Nephron progenitor cell (in vitro differentiated cells): ENCODE data around the gene URI1.

Experiments
- DNase-seq: peaks from one replicate; pipeline ENCODE4 v3.0.0; 2021
- H3K27ac Mint-ChIP-seq: 2 replicates; pipeline ENCODE4 v1.8.0; 2021; ENCODE audit warnings: mild to moderate bottlenecking, moderate library complexity, mixed read lengths
- H3K27me3 Mint-ChIP-seq: 2 replicates; pipeline ENCODE4 v1.8.0; 2021; ENCODE audit warnings: mild to moderate bottlenecking, low read depth, mixed read lengths; ENCODE audit not compliant: poor library complexity
- H3K36me3 Mint-ChIP-seq: 2 replicates; pipeline ENCODE4 v1.8.0; 2021; ENCODE audit warnings: low read depth, mixed read lengths
- H3K4me1 Mint-ChIP-seq: 2 replicates; pipeline ENCODE4 v1.8.0; 2021; ENCODE audit warnings: mixed read lengths
- H3K4me3 Mint-ChIP-seq: 2 replicates; pipeline ENCODE4 v1.8.0; 2021; ENCODE audit warnings: mild to moderate bottlenecking, moderate library complexity, mixed read lengths
- H3K9me3 Mint-ChIP-seq: 2 replicates; pipeline ENCODE4 v1.8.0; 2021; ENCODE audit warnings: mild to moderate bottlenecking, moderate library complexity, mixed read lengths
- CTCF ChIP-seq: fragments of 200-600 bp; sonication (generic); IDR thresholded peaks from 2 replicates; pipeline ENCODE4 v1.5.0; 2021; ENCODE audit warnings: antibody characterized with exemption

The URI1 gene

GRCh38 chr19:30023330-30023729 is 81.3 kb downstream of the URI1 start:
- Mint-ChIP-seq H3K4me3 (no peak overlapping the region), H3K27ac (no peak overlapping the region), H3K36me3 (peaks cover 91% of the 10 kb centered on the region), H3K27me3 (no peaks in the 10 kb centered on the region), H3K4me1 (no peaks in the 10 kb centered on the region), H3K9me3 (peaks cover 64% of the 10 kb centered on the region)
- no peak for TF ChIP-seq CTCF
- no peak for DNase-seq

GRCh38 chr19:30024091-30024490 is 82.1 kb downstream of the URI1 start:
- Mint-ChIP-seq H3K4me3 (no peak overlapping the region), H3K36me3 (peaks cover 91% of the 10 kb centered on the region), H3K27ac (no peak overlapping the region), H3K27me3 (no peaks in the 10 kb centered on the region), H3K4me1 (no peaks in the 10 kb centered on the region), H3K9me3 (peaks cover 69% of the 10 kb centered on the region)
- no peak for TF ChIP-seq CTCF
- no peak for DNase-seq

DNA sequence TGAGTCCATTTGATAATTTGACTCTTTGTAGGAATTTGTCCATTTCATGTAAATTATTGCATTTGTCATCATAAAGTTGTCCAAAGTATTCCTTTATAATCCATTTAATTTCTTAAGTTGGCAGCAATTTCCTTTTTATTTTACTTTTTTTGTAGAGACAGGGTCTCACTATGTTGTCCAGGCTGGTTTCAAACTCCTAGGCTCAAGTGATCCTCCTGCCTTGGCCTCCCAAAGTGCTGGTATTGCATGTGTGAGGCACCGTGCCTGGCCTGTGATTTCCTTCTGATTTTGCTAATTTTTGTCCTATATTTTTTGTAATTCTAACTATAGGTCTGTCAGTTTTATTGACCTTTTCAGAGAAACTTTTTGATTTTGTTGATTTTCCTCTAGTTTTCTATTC is 84.9 kb downstream of the URI1 start:
- Mint-ChIP-seq H3K27me3 (no peaks in the 10 kb centered on the region), H3K36me3 (peaks cover 95% of the 10 kb centered on the region), H3K9me3 (peaks cover 80% of the 10 kb centered on the region), H3K27ac (no peak overlapping the region), H3K4me1 (no peaks in the 10 kb centered on the region), H3K4me3 (no peak overlapping the region)
- no peak for TF ChIP-seq CTCF
- DNase-seq = no peak

GRCh38 chr19:30028118-30028991 is 86.3 kb downstream of the URI1 start:
- H3K4me3 Mint-ChIP-seq = no peak overlapping the region

DNA sequence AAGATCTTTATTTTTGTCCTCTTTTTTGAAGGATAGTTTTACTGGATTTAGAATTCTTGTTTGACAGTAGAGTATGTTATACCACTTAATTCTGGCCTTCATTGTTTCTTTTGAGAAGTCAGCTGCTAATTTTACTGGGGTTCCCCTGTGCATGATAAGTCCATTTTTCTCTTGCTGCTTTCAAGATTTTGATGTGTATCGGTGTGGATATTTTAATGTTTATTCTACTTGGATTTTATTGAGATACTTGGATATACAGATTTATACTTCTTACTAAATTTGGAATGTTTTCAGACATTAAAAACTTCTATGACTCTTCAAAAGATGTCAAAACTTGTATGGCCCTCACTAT is 86.9 kb downstream of the URI1 start:
- H3K4me3 Mint-ChIP-seq = no peak overlapping the region
- no peaks in the 10 kb centered on the region for H3K4me1 Mint-ChIP-seq
- H3K27me3 Mint-ChIP-seq = no peaks in the 10 kb centered on the region
- peaks cover 79% of the 10 kb centered on the region for H3K9me3 Mint-ChIP-seq
- DNase-seq = no peak
- no peak for TF ChIP-seq CTCF
- peaks cover 95% of the 10 kb centered on the region for H3K36me3 Mint-ChIP-seq
- H3K27ac Mint-ChIP-seq = no peak overlapping the region

More at GRCh38 chr19:30028118-30028991, 86.3 kb downstream of the URI1 start:
- peaks cover 79% of the 10 kb centered on the region for H3K9me3 Mint-ChIP-seq
- no peak for DNase-seq
- H3K27me3 Mint-ChIP-seq = no peaks in the 10 kb centered on the region
- peaks cover 95% of the 10 kb centered on the region for H3K36me3 Mint-ChIP-seq
- TF ChIP-seq CTCF = no peak
- H3K4me1 Mint-ChIP-seq = no peaks in the 10 kb centered on the region
- H3K27ac Mint-ChIP-seq = no peak overlapping the region
